ENCODE results near the gene DOCK10.

The DOCK10 gene

DNA sequence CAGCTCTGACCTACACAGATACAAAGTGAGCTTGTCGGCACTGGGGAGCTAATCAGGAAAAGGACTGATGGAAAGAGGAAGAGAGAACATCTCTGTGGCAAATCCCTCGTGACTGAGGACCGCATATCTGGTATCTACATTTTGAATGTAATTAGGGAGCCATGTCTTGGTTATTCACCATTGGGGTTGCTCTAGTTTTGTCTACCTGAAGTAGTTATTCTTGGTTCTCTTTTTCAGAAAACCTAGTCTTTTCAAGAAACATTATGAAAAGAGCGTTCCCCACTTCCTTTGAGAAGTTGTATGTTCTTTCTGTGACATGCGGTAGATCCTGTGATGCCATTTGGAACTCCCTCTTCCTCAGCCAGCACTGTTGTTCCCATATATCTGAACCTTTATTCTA is 104.4 kb downstream of the DOCK10 start (continued):
- TF ChIP-seq, protein P1, sequence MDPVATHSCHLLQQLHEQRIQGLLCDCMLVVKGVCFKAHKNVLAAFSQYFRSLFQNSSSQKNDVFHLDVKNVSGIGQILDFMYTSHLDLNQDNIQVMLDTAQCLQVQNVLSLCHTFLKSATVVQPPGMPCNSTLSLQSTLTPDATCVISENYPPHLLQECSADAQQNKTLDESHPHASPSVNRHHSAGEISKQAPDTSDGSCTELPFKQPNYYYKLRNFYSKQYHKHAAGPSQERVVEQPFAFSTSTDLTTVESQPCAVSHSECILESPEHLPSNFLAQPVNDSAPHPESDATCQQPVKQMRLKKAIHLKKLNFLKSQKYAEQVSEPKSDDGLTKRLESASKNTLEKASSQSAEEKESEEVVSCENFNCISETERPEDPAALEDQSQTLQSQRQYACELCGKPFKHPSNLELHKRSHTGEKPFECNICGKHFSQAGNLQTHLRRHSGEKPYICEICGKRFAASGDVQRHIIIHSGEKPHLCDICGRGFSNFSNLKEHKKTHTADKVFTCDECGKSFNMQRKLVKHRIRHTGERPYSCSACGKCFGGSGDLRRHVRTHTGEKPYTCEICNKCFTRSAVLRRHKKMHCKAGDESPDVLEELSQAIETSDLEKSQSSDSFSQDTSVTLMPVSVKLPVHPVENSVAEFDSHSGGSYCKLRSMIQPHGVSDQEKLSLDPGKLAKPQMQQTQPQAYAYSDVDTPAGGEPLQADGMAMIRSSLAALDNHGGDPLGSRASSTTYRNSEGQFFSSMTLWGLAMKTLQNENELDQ (tag by site-specific recombination; IDR thresholded peaks at IDR 0.05; ENCODE audit: low read depth) = no peak
- no peak for TF ChIP-seq ZSCAN16 (tag by site-specific recombination; IDR thresholded peaks at IDR 0.05)
- no peak for TF ChIP-seq ZNF132 (tag by site-specific recombination; IDR thresholded peaks at IDR 0.05; ENCODE audit: borderline replicate concordance)

DNA sequence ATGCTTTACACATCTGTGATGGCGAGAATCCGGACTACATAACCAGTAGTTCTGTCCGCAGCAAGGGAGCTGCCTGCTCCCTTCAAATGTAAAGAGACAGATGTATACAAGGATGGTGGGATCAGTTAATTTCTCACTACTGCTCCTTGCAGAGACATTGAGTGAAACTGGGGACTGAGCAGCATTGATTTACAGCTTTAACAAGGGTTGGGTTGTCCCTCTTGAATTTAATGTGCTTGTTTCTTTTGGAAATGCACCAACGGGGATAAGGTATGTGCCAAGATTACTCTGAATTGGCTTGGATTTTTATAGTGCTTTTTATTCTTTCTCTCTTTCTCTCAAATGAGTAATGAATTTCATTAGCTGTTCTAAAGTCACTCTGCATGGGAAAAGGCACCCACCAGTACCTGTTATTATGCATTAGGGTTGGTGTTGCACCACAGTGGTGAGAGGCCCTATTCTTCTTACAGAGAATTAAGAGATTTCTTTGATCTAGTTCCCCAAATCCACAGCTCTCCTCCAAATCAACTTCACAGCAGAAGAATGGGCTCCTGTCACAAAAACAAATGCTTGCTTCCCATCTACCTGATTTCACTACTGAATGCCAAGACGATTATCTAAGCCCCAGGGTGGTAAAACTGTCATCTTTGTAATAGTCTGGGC is 107.6 kb downstream of the DOCK10 start:
- no peaks in the 10 kb centered on the region for H3K9me3 ChIP-seq (ENCODE audit: control insufficient read depth, insufficient read depth, low read depth, low read length)
- H3K36me3 ChIP-seq (ENCODE audit: control insufficient read depth in 2 of 2, insufficient read depth in 1 of 2, low read length in 2 of 2) = no peaks in the 10 kb centered on the region
- ChIA-PET POLR2A (no interaction called here), CTCF (interaction anchor here (0.6 kb wide), 1 partner anchor 109 kb away, joined by 4 read pairs; no protein-coding TSS in a partner anchor)
- H3K4me3 ChIP-seq (ENCODE audit: low read depth, low read length) = no peak overlapping the region
- 0 out of 2 replicates have a peak overlapping the region, but pooled peaks have one; percentile 16 for H3K27ac ChIP-seq (ENCODE audit: extremely low read depth, low read depth, low read length)
- peaks cover 15% of the 10 kb centered on the region for H3K4me1 ChIP-seq (ENCODE audit: control insufficient read depth, insufficient read depth, low read length)
- TF ChIP-seq OVOL3 (tag by site-specific recombination; IDR thresholded peaks at IDR 0.05) (peak; percentile 41; the same call in 1 of the 2 replicates), ZNF670 (tag by site-specific recombination; IDR thresholded peaks at IDR 0.05; ENCODE audit: low read depth) (no peak), ZNF501 (tag by site-specific recombination; IDR thresholded peaks at IDR 0.05) (no peak), GFI1B (tag by site-specific recombination; IDR thresholded peaks at IDR 0.05) (0 out of 2 replicates have a peak, but pooled peaks have one; percentile 28), FEZF1 (tag by site-specific recombination; IDR thresholded peaks at IDR 0.05) (peak; percentile 96), OSR2 (tag by site-specific recombination; IDR thresholded peaks at IDR 0.05) (peak; percentile 68), MZF1 (tag by site-specific recombination; IDR thresholded peaks at IDR 0.05; ENCODE audit: borderline replicate concordance) (peak; percentile 93), GLI4 (tag by site-specific recombination; IDR thresholded peaks at IDR 0.05) (no peak), GLIS1 (tag by site-specific recombination; IDR thresholded peaks at IDR 0.05) (peak; percentile 35; the same call in 1 of the 2 replicates), ZNF600 (tag by site-specific recombination; IDR thresholded peaks at IDR 0.05) (peak; percentile 40; the same call in 1 of the 2 replicates), ZNF843 (tag by site-specific recombination; IDR thresholded peaks at IDR 0.05) (peak; percentile 83; the same call in 1 of the 2 replicates), SCRT1 (tag by site-specific recombination; IDR thresholded peaks at IDR 0.05; ENCODE audit: borderline replicate concordance) (0 out of 2 replicates have a peak, but pooled peaks have one; percentile 24)
- TF ChIP-seq, protein P2, sequence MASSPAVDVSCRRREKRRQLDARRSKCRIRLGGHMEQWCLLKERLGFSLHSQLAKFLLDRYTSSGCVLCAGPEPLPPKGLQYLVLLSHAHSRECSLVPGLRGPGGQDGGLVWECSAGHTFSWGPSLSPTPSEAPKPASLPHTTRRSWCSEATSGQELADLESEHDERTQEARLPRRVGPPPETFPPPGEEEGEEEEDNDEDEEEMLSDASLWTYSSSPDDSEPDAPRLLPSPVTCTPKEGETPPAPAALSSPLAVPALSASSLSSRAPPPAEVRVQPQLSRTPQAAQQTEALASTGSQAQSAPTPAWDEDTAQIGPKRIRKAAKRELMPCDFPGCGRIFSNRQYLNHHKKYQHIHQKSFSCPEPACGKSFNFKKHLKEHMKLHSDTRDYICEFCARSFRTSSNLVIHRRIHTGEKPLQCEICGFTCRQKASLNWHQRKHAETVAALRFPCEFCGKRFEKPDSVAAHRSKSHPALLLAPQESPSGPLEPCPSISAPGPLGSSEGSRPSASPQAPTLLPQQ (tag by site-specific recombination; IDR thresholded peaks at IDR 0.05) = 0 out of 2 replicates have a peak, but pooled peaks have one; percentile 17
- TF ChIP-seq, protein P3, sequence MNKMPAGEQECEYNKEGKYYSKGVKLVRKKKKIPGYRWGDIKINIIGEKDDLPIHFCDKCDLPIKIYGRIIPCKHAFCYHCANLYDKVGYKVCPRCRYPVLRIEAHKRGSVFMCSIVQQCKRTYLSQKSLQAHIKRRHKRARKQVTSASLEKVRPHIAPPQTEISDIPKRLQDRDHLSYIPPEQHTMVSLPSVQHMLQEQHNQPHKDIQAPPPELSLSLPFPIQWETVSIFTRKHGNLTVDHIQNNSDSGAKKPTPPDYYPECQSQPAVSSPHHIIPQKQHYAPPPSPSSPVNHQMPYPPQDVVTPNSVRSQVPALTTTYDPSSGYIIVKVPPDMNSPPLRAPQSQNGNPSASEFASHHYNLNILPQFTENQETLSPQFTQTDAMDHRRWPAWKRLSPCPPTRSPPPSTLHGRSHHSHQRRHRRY (tag by site-specific recombination; IDR thresholded peaks at IDR 0.05) = no peak
- TF ChIP-seq, protein P4, sequence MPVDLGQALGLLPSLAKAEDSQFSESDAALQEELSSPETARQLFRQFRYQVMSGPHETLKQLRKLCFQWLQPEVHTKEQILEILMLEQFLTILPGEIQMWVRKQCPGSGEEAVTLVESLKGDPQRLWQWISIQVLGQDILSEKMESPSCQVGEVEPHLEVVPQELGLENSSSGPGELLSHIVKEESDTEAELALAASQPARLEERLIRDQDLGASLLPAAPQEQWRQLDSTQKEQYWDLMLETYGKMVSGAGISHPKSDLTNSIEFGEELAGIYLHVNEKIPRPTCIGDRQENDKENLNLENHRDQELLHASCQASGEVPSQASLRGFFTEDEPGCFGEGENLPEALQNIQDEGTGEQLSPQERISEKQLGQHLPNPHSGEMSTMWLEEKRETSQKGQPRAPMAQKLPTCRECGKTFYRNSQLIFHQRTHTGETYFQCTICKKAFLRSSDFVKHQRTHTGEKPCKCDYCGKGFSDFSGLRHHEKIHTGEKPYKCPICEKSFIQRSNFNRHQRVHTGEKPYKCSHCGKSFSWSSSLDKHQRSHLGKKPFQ (tag by site-specific recombination; IDR thresholded peaks at IDR 0.05) = 0 out of 2 replicates have a peak, but pooled peaks have one; percentile 30
- TF ChIP-seq, protein P5, sequence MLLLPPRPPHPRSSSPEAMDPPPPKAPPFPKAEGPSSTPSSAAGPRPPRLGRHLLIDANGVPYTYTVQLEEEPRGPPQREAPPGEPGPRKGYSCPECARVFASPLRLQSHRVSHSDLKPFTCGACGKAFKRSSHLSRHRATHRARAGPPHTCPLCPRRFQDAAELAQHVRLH (tag by site-specific recombination; IDR thresholded peaks at IDR 0.05) = peak; percentile 72; the same call in 1 of the 2 replicates
- TF ChIP-seq, protein P6, sequence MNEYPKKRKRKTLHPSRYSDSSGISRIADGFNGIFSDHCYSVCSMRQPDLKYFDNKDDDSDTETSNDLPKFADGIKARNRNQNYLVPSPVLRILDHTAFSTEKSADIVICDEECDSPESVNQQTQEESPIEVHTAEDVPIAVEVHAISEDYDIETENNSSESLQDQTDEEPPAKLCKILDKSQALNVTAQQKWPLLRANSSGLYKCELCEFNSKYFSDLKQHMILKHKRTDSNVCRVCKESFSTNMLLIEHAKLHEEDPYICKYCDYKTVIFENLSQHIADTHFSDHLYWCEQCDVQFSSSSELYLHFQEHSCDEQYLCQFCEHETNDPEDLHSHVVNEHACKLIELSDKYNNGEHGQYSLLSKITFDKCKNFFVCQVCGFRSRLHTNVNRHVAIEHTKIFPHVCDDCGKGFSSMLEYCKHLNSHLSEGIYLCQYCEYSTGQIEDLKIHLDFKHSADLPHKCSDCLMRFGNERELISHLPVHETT (tag by site-specific recombination; IDR thresholded peaks at IDR 0.05) = no peak
- TF ChIP-seq, protein P7, sequence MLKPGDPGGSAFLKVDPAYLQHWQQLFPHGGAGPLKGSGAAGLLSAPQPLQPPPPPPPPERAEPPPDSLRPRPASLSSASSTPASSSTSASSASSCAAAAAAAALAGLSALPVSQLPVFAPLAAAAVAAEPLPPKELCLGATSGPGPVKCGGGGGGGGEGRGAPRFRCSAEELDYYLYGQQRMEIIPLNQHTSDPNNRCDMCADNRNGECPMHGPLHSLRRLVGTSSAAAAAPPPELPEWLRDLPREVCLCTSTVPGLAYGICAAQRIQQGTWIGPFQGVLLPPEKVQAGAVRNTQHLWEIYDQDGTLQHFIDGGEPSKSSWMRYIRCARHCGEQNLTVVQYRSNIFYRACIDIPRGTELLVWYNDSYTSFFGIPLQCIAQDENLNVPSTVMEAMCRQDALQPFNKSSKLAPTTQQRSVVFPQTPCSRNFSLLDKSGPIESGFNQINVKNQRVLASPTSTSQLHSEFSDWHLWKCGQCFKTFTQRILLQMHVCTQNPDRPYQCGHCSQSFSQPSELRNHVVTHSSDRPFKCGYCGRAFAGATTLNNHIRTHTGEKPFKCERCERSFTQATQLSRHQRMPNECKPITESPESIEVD (tag by site-specific recombination; IDR thresholded peaks at IDR 0.05) = peak; percentile 64
- TF ChIP-seq, protein P8, sequence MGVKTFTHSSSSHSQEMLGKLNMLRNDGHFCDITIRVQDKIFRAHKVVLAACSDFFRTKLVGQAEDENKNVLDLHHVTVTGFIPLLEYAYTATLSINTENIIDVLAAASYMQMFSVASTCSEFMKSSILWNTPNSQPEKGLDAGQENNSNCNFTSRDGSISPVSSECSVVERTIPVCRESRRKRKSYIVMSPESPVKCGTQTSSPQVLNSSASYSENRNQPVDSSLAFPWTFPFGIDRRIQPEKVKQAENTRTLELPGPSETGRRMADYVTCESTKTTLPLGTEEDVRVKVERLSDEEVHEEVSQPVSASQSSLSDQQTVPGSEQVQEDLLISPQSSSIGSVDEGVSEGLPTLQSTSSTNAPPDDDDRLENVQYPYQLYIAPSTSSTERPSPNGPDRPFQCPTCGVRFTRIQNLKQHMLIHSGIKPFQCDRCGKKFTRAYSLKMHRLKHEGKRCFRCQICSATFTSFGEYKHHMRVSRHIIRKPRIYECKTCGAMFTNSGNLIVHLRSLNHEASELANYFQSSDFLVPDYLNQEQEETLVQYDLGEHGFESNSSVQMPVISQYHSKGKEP (tag by site-specific recombination; IDR thresholded peaks at IDR 0.05) = peak; percentile 41
